MM.1S (cell line): ENCODE data around the gene PRDM10.

ENCODE experiments used
- DNase-seq: peaks from one replicate; pipeline ENCODE4 v3.0.0-alpha.2; 2015
- H2AFZ ChIP-seq: fragments of 300-600 bp; sonication (generic); 2 replicates; pipeline ENCODE4 v1.6.0; 2016; ENCODE audit warnings: antibody characterized with exemption, low read length
- H3F3A ChIP-seq: fragments of 300-600 bp; sonication (generic); 2 replicates; pipeline ENCODE4 v1.6.1; 2016; ENCODE audit warnings: mild to moderate bottlenecking, antibody characterized with exemption, low read length, moderate library complexity, mixed read lengths; ENCODE audit not compliant: insufficient read depth
- H3K27ac ChIP-seq: fragments of 300-600 bp; sonication (generic); 2 replicates; pipeline ENCODE4 v1.5.1; 2016; ENCODE audit warnings: mild to moderate bottlenecking, low read length
- H3K27me3 ChIP-seq: fragments of 300-600 bp; sonication (generic); replicated peaks from 2 replicates; pipeline ENCODE4 v1.6.0; 2016; ENCODE audit warnings: low read length; ENCODE audit not compliant: insufficient read depth
- H3K36me3 ChIP-seq: fragments of 300-600 bp; sonication (generic); replicated peaks from 2 replicates; pipeline ENCODE4 v1.6.1; 2016; ENCODE audit warnings: mild to moderate bottlenecking, low read length, mixed read lengths; ENCODE audit not compliant: insufficient read depth
- H3K4me1 ChIP-seq: fragments of 300-600 bp; sonication (generic); 2 replicates; pipeline ENCODE4 v1.6.1; 2016; ENCODE audit warnings: low read length, mixed read lengths
- H3K4me2 ChIP-seq: fragments of 300-600 bp; sonication (generic); 2 replicates; pipeline ENCODE4 v1.6.0; 2016; ENCODE audit warnings: low read depth, low read length
- H3K4me3 ChIP-seq: fragments of 300-600 bp; sonication (generic); 2 replicates; pipeline ENCODE4 v1.5.1; 2016; ENCODE audit warnings: low read length, mixed read lengths
- H3K79me2 ChIP-seq: fragments of 300-600 bp; sonication (generic); 2 replicates; pipeline ENCODE4 v1.6.1; 2016; ENCODE audit warnings: mixed run types, low read length, mixed read lengths
- H3K9ac ChIP-seq: fragments of 300-600 bp; sonication (generic); 2 replicates; pipeline ENCODE4 v1.6.1; 2016; ENCODE audit warnings: low read length, mixed read lengths
- H3K9me2 ChIP-seq: fragments of 300-600 bp; sonication (generic); replicated peaks from 2 replicates; pipeline ENCODE4 v1.6.1; 2016; ENCODE audit warnings: mild to moderate bottlenecking, low read length, mixed read lengths; ENCODE audit not compliant: insufficient read depth
- H3K9me3 ChIP-seq: fragments of 300-600 bp; sonication (generic); replicated peaks from 2 replicates; pipeline ENCODE4 v1.6.1; 2016; ENCODE audit warnings: mild to moderate bottlenecking, low read length, mixed read lengths; ENCODE audit not compliant: insufficient read depth
- H4K20me1 ChIP-seq: fragments of 300-600 bp; sonication (generic); 2 replicates; pipeline ENCODE4 v1.6.1; 2016; ENCODE audit warnings: mild to moderate bottlenecking, low read length, moderate library complexity, mixed read lengths; ENCODE audit not compliant: insufficient read depth
- CTCF ChIP-seq: fragments of 300-600 bp; sonication (generic); IDR thresholded peaks from 2 replicates; pipeline ENCODE4 v1.5.1; 2016; ENCODE audit warnings: antibody characterized with exemption, low read length, mixed read lengths
- EZH2 ChIP-seq: fragments of 300-600 bp; sonication (generic); optimal IDR thresholded peaks from 2 replicates; pipeline ENCODE3; 2017; ENCODE audit warnings: low read depth, mild to moderate bottlenecking, antibody characterized with exemption, low read length, mixed read lengths
- EZH2phosphoT487 ChIP-seq: fragments of 300-600 bp; sonication (generic); IDR thresholded peaks from 2 replicates; pipeline ENCODE4 v1.6.1; 2018; ENCODE audit warnings: antibody characterized with exemption, low read length

PRDM10 gene

GRCh38 chr11:129946256-129946655 lies 56.4 kb downstream of the PRDM10 start:
- no peak overlapping the region for H3K4me2 ChIP-seq
- H3K79me2 ChIP-seq, result no peaks in the 10 kb centered on the region
- TF ChIP-seq EZH2 (no peak), CTCF (no peak), EZH2phosphoT487 (no peak)
- no peaks in the 10 kb centered on the region for H4K20me1 ChIP-seq
- H3K9ac ChIP-seq, result no peak overlapping the region
- no peaks in the 10 kb centered on the region; the same call in 1 of the 2 replicates for H3F3A ChIP-seq
- H3K27me3 ChIP-seq, result no peaks in the 10 kb centered on the region
- H3K4me1 ChIP-seq, result peaks cover 12% of the 10 kb centered on the region
- no peak overlapping the region for H2AFZ ChIP-seq
- H3K4me3 ChIP-seq, result no peak overlapping the region
- 0 out of 2 replicates have a peak overlapping the region, but pooled peaks have one; percentile 8 for H3K27ac ChIP-seq
- DNase-seq, result peak; percentile 24
- H3K36me3 ChIP-seq, result no peaks in the 10 kb centered on the region
- no peaks in the 10 kb centered on the region for H3K9me2 ChIP-seq
- H3K9me3 ChIP-seq, result no peaks in the 10 kb centered on the region

DNA sequence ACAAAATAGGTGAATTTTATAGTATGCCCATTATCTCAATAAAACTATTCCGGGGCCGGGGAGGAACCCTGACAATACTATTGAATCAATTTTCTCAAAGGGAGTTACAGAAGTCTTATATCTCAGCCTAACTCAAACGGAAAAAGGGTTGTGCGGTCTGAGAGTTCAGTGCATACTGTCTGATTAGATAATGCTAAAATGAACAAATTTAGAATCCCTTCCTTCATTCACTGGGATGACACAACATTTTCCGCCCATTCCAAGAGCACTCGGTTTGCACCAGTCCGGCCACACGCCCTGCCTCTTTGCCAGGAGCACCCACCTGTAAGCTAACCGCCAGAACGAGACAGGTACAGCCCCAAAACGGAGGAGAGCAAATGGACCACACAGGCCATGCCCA lies 57.3 kb downstream of the PRDM10 start:
- Histone ChIP-seq H3K9me2 (no peaks in the 10 kb centered on the region), H4K20me1 (no peaks in the 10 kb centered on the region), H3K36me3 (no peaks in the 10 kb centered on the region), H3K4me2 (no peak overlapping the region), H3K9ac (no peak overlapping the region), H3F3A (no peaks in the 10 kb centered on the region; the same call in 1 of the 2 replicates), H3K27ac (no peak overlapping the region), H3K4me3 (no peak overlapping the region), H3K9me3 (no peaks in the 10 kb centered on the region), H3K4me1 (peaks cover 12% of the 10 kb centered on the region), H3K79me2 (no peaks in the 10 kb centered on the region), H2AFZ (no peak overlapping the region), H3K27me3 (no peaks in the 10 kb centered on the region)
- DNase-seq, result no peak
- no peak for TF ChIP-seq EZH2phosphoT487
- TF ChIP-seq CTCF, result no peak

DNA sequence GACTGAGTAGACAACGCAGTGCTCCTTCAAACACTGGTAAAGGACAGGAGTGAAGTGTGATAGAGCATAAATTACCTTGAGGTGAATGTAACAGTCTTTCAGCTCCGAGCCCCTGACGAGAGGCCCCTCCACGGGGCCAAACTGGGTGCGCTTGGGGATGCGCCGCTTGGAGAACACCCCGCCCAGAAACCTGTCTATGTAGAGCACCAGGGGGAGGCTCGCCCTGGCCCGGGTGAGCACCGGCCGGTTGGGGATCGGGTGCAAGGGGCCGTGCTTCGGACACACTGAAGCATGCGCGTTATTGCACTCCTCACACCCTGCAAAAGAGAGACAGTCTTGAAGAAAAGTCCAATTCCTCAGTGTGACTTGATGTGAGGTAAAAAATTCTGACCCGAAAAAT lies 57.9 kb downstream of the PRDM10 start:
- Histone ChIP-seq H3K9ac (no peak overlapping the region), H4K20me1 (no peaks in the 10 kb centered on the region), H3K36me3 (no peaks in the 10 kb centered on the region), H3K9me2 (no peaks in the 10 kb centered on the region), H3F3A (no peaks in the 10 kb centered on the region; the same call in 1 of the 2 replicates), H3K4me3 (no peak overlapping the region), H3K9me3 (no peaks in the 10 kb centered on the region), H3K4me1 (peaks cover 12% of the 10 kb centered on the region), H3K79me2 (no peaks in the 10 kb centered on the region), H3K4me2 (no peak overlapping the region), H3K27ac (no peak overlapping the region), H2AFZ (no peak overlapping the region), H3K27me3 (no peaks in the 10 kb centered on the region)
- no peak for TF ChIP-seq EZH2phosphoT487
- TF ChIP-seq CTCF, result no peak
- TF ChIP-seq EZH2, result no peak
- DNase-seq, result no peak

GRCh38 chr11:129943036-129943435 lies 59.6 kb downstream of the PRDM10 start:
- Histone ChIP-seq H3K9ac (no peak overlapping the region), H3K4me1 (peaks cover 12% of the 10 kb centered on the region), H3K36me3 (no peaks in the 10 kb centered on the region), H3F3A (no peaks in the 10 kb centered on the region; the same call in 1 of the 2 replicates), H3K27ac (no peak overlapping the region), H3K9me2 (no peaks in the 10 kb centered on the region), H3K9me3 (no peaks in the 10 kb centered on the region), H2AFZ (no peak overlapping the region), H4K20me1 (no peaks in the 10 kb centered on the region), H3K27me3 (no peaks in the 10 kb centered on the region), H3K79me2 (no peaks in the 10 kb centered on the region), H3K4me2 (no peak overlapping the region), H3K4me3 (no peak overlapping the region)
- no peak for DNase-seq
- TF ChIP-seq EZH2phosphoT487 (no peak), CTCF (no peak), EZH2 (no peak)
